ENCODE measurements around the gene RUNX1. TPM values are rescaled to one million over a fixed set of nuclear protein-coding genes. Genes with fewer than 3 reads are reported as not detected.

Gene RUNX1
- total RNA-seq, 1 experiment from 2014 or later = 86.2 TPM

DNA sequence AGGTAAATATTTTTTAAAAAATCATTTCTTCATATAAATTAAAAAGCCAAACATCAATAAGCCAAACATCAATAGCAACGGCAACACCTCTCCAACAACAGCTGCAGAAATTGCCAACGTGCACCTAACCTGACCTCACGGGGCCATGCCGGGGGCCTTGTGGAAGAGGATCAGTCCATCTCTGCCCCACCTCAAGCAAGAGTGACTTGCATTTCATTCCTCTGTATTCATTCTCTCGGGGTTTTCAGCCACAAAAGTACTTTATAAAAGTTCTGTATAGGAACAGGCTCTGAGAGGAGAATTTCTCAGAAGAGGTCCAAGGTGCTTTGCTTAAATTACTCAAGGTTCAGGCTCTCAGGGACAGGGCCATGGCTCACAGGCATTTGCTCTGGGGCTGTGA lies 100.9 kb downstream of the RUNX1 start:
- intact Hi-C loops (cut with micrococcal nuclease) = no loop called here
- no peak for DNase-seq (ENCODE audit: unreplicated experiment)
- TF ChIP-seq, protein P1, sequence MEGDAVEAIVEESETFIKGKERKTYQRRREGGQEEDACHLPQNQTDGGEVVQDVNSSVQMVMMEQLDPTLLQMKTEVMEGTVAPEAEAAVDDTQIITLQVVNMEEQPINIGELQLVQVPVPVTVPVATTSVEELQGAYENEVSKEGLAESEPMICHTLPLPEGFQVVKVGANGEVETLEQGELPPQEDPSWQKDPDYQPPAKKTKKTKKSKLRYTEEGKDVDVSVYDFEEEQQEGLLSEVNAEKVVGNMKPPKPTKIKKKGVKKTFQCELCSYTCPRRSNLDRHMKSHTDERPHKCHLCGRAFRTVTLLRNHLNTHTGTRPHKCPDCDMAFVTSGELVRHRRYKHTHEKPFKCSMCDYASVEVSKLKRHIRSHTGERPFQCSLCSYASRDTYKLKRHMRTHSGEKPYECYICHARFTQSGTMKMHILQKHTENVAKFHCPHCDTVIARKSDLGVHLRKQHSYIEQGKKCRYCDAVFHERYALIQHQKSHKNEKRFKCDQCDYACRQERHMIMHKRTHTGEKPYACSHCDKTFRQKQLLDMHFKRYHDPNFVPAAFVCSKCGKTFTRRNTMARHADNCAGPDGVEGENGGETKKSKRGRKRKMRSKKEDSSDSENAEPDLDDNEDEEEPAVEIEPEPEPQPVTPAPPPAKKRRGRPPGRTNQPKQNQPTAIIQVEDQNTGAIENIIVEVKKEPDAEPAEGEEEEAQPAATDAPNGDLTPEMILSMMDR (IDR thresholded peaks at IDR 0.05; ENCODE audit: unreplicated experiment) = no peak
- ChIA-PET CTCF (no interaction called here), POLR2A (interaction anchor here (0.6 kb wide), 1 partner anchor 78 kb away, joined by 3 read pairs; no protein-coding TSS in a partner anchor)
- no peak overlapping the region for H3K27ac Mint-ChIP-seq (ENCODE audit: low read depth, unreplicated experiment)
- H3K4me3 Mint-ChIP-seq (ENCODE audit: unreplicated experiment) = no peak overlapping the region
- H3K9me3 Mint-ChIP-seq (ENCODE audit: unreplicated experiment) = peaks cover 8% of the 10 kb centered on the region
- peaks cover 11% of the 10 kb centered on the region for H3K4me1 Mint-ChIP-seq (ENCODE audit: insufficient read depth, unreplicated experiment)
- H3K27me3 Mint-ChIP-seq (ENCODE audit: insufficient read depth, unreplicated experiment) = no peaks in the 10 kb centered on the region
- BruUV-seq (replicated peaks) = no TSS peak
- no peaks in the 10 kb centered on the region for H3K36me3 Mint-ChIP-seq (ENCODE audit: insufficient read depth, unreplicated experiment)

DNA sequence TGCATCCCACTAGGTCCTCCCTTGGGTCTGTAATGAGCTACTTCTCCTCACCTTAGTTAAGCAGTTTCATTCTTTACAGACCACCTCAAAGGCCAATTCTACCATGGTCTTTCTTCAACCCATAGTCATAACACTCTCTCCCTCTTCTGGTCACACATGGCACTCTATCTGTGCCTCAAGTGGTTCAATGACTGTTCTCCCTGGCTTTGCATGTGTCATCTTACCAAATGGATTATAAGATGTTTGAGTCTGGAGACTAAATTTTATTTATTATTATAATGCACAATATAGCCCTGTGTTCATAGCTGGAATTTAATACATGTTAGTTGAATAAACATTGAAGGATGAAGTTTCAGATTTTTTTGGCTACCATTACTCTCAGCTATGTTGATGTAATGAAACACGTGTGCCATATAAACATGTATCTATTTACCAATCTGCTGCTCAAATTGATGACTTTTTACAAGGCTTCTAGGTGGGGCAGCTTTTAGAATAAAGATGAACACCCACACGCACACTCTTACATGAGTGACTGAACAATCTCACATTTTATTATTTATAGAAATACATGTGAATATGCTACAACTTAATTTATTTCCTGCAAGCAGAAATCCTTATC lies 102.1 kb downstream of the RUNX1 start:
- BruUV-seq (replicated peaks) = no TSS peak
- intact Hi-C loops (cut with micrococcal nuclease) = no loop called here

DNA sequence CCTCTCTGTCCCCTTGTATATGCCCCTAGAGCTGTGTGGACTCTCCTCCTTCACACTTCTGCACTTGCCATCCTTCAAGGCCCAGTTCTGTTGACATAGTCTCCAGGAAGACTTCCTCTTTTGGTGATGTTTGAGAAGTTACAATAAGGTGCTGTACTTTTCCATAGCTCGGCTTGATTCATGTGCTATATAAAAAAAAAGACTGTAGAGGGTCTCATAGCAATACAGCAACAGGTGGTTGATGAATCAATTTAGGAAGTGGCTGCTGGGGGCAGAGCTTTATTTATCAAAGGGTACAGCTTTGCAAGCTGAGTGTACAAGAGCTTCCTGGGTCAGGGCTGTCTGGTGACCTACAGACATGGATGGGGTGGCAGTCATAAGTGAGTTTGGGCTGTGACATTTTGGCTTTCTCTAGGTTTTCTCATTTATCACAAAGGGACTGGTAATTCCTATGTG lies 102.7 kb downstream of the RUNX1 start:
- ChIA-PET CTCF (interaction anchor here (1.1 kb wide), 1 partner anchor 10 kb away, joined by 3 read pairs; no protein-coding TSS in a partner anchor), POLR2A (interaction anchor here (0.6 to 1.0 kb wide), 4 partner anchors 10 to 440 kb away, joined by 3 to 4 read pairs (median 3); no protein-coding TSS in a partner anchor)
- intact Hi-C loops (cut with micrococcal nuclease) = no loop called here

More for the DNA sequence above, 102.1 kb downstream of the RUNX1 start:
- CTCF ChIA-PET = no interaction called here
- Mint-ChIP-seq H3K27ac (ENCODE audit: low read depth, unreplicated experiment) (no peak overlapping the region), H3K36me3 (ENCODE audit: insufficient read depth, unreplicated experiment) (no peaks in the 10 kb centered on the region), H3K27me3 (ENCODE audit: insufficient read depth, unreplicated experiment) (no peaks in the 10 kb centered on the region), H3K4me3 (ENCODE audit: unreplicated experiment) (no peak overlapping the region), H3K9me3 (ENCODE audit: unreplicated experiment) (peaks cover 8% of the 10 kb centered on the region), H3K4me1 (ENCODE audit: insufficient read depth, unreplicated experiment) (peaks cover 11% of the 10 kb centered on the region)
- POLR2A ChIA-PET = interaction anchor here (0.6 to 1.0 kb wide), 3 partner anchors 9 to 440 kb away, joined by 3 to 4 read pairs (median 3); no protein-coding TSS in a partner anchor
- TF ChIP-seq, protein P1 (IDR thresholded peaks at IDR 0.05; ENCODE audit: unreplicated experiment) = no peak
- no peak for DNase-seq (ENCODE audit: unreplicated experiment)

DNA sequence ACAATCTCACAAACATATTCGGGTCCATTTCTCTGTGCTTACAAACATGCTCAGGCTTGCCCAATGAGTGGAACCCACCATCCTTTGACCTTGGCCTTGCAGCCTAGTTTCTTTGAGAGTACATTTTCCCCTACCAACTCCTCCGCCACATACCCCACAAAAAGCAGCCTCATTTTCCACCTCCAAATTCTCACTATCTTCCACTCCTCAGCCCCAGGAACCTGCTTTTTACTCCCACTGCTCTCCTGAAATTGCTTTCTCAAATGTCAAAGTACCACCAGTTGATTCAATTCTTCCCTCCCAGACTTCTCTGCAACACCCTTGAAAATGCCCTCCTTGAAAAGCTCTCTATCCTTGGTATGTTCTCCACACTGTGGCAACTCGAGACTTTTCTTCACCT lies 103.8 kb downstream of the RUNX1 start:
- ChIA-PET CTCF (interaction anchor here (1.1 kb wide), 1 partner anchor 12 kb away, joined by 3 read pairs; no protein-coding TSS in a partner anchor), POLR2A (interaction anchor here (0.7 kb wide), 1 partner anchor 1620 kb away, joined by 3 read pairs; no protein-coding TSS in a partner anchor)
- Mint-ChIP-seq H3K27me3 (ENCODE audit: insufficient read depth, unreplicated experiment) (no peaks in the 10 kb centered on the region), H3K4me3 (ENCODE audit: unreplicated experiment) (no peak overlapping the region), H3K9me3 (ENCODE audit: unreplicated experiment) (peaks cover 8% of the 10 kb centered on the region), H3K4me1 (ENCODE audit: insufficient read depth, unreplicated experiment) (peaks cover 11% of the 10 kb centered on the region), H3K27ac (ENCODE audit: low read depth, unreplicated experiment) (peak overlapping the region; percentile 1), H3K36me3 (ENCODE audit: insufficient read depth, unreplicated experiment) (no peaks in the 10 kb centered on the region)
- TF ChIP-seq, protein P1 (IDR thresholded peaks at IDR 0.05; ENCODE audit: unreplicated experiment) = no peak
- no TSS peak for BruUV-seq (replicated peaks)
- intact Hi-C loops (cut with micrococcal nuclease) = no loop called here
- no peak for DNase-seq (ENCODE audit: unreplicated experiment)

More for the DNA sequence above, 102.7 kb downstream of the RUNX1 start:
- TF ChIP-seq, protein P1 (IDR thresholded peaks at IDR 0.05; ENCODE audit: unreplicated experiment) = no peak
- Mint-ChIP-seq H3K4me3 (ENCODE audit: unreplicated experiment) (no peak overlapping the region), H3K4me1 (ENCODE audit: insufficient read depth, unreplicated experiment) (peaks cover 11% of the 10 kb centered on the region), H3K27me3 (ENCODE audit: insufficient read depth, unreplicated experiment) (no peaks in the 10 kb centered on the region), H3K9me3 (ENCODE audit: unreplicated experiment) (peaks cover 8% of the 10 kb centered on the region), H3K27ac (ENCODE audit: low read depth, unreplicated experiment) (no peak overlapping the region), H3K36me3 (ENCODE audit: insufficient read depth, unreplicated experiment) (no peaks in the 10 kb centered on the region)
- DNase-seq (ENCODE audit: unreplicated experiment) = no peak
- no TSS peak for BruUV-seq (replicated peaks)
